Duodenal mucosa (tissue), 2 donors: ENCODE measurements around the gene MTUS2.

Experiments used
- H3K27ac ChIP-seq: one replicate; pipeline ENCODE4 v1.7.0; 2013; ENCODE audit warnings: low read depth, low read length
- H3K27me3 ChIP-seq, 2 donors: one replicate each; pipeline ENCODE4 v1.7.0; 2013; ENCODE audit warnings: low read length in 2 of 2, control low read depth in 1 of 2; ENCODE audit not compliant: insufficient read depth in 2 of 2, control insufficient read depth in 1 of 2
- H3K36me3 ChIP-seq, 2 donors: one replicate each; pipeline ENCODE4 v1.7.0; 2013; ENCODE audit warnings: low read length in 2 of 2, control low read depth in 1 of 2; ENCODE audit not compliant: insufficient read depth in 2 of 2, control insufficient read depth in 1 of 2
- H3K4me1 ChIP-seq, 2 donors: one replicate each; pipeline ENCODE4 v1.7.0; 2013; ENCODE audit warnings: low read length in 2 of 2, control low read depth in 1 of 2; ENCODE audit not compliant: insufficient read depth in 2 of 2, control insufficient read depth in 1 of 2
- H3K4me3 ChIP-seq, 2 donors: one replicate each; pipeline ENCODE4 v1.7.0; 2013; ENCODE audit warnings: low read length in 2 of 2, low read depth in 1 of 2
- H3K9ac ChIP-seq, 2 donors: one replicate each; pipeline ENCODE4 v1.7.0; 2013; ENCODE audit warnings: low read length in 2 of 2, low read depth in 1 of 2
- H3K9me3 ChIP-seq, 2 donors: one replicate each; pipeline ENCODE4 v1.7.0; 2013; ENCODE audit warnings: low read length in 2 of 2, control low read depth in 1 of 2; ENCODE audit not compliant: control insufficient read depth in 1 of 2

Gene MTUS2

GRCh38 chr13:28875846-28876615, 55.9 kb downstream of the MTUS2 start:
- Histone ChIP-seq H3K9me3 (peaks cover 5 to 16% of the 10 kb centered on the region in 2 donors), H3K36me3 (no peaks in the 10 kb centered on the region), H3K27me3 (no peaks in the 10 kb centered on the region), H3K27ac (no peak overlapping the region), H3K4me3 (no peak overlapping the region), H3K9ac (no peak overlapping the region), H3K4me1 (no peaks in the 10 kb centered on the region)

- no peaks in the 10 kb centered on the region for H3K27me3 ChIP-seq
- peaks cover 5 to 10% of the 10 kb centered on the region in 2 donors for H3K9me3 ChIP-seq
- H3K36me3 ChIP-seq = no peaks in the 10 kb centered on the region
- no peaks in the 10 kb centered on the region for H3K4me1 ChIP-seq
- no peak overlapping the region for H3K4me3 ChIP-seq
- H3K9ac ChIP-seq = no peak overlapping the region
- H3K27ac ChIP-seq = no peak overlapping the region
These were observed 57.3 kb downstream of the MTUS2 start for GRCh38 chr13:28877408-28877807.

GRCh38 chr13:28885181-28885580, 65.0 kb downstream of the MTUS2 start:
- Histone ChIP-seq H3K36me3 (no peaks in the 10 kb centered on the region), H3K27me3 (no peaks in the 10 kb centered on the region), H3K9me3 (peaks cover 0 to 1% of the 10 kb centered on the region in 2 donors), H3K27ac (no peak overlapping the region), H3K4me3 (no peak overlapping the region), H3K4me1 (no peaks in the 10 kb centered on the region), H3K9ac (no peak overlapping the region)

GRCh38 chr13:28889086-28889732, 69.1 kb downstream of the MTUS2 start:
- Histone ChIP-seq H3K9me3 (no peaks in the 10 kb centered on the region), H3K4me1 (no peaks in the 10 kb centered on the region), H3K9ac (no peak overlapping the region), H3K27ac (no peak overlapping the region), H3K36me3 (no peaks in the 10 kb centered on the region), H3K4me3 (no peak overlapping the region), H3K27me3 (no peaks in the 10 kb centered on the region)

GRCh38 chr13:28890712-28891111, 70.6 kb downstream of the MTUS2 start:
- Histone ChIP-seq H3K9ac (no peak overlapping the region), H3K4me3 (no peak overlapping the region), H3K36me3 (no peaks in the 10 kb centered on the region)

GRCh38 chr13:28918030-28918429, 97.9 kb downstream of the MTUS2 start:
- H3K36me3 ChIP-seq = no peaks in the 10 kb centered on the region
- no peak overlapping the region for H3K27ac ChIP-seq
- H3K9ac ChIP-seq = no peak overlapping the region
- H3K4me1 ChIP-seq = no peaks in the 10 kb centered on the region
- H3K4me3 ChIP-seq = no peak overlapping the region
- H3K9me3 ChIP-seq = peaks cover 4 to 7% of the 10 kb centered on the region in 2 donors
- no peaks in the 10 kb centered on the region for H3K27me3 ChIP-seq

More at GRCh38 chr13:28890712-28891111, 70.6 kb downstream of the MTUS2 start:
- H3K4me1 ChIP-seq = no peaks in the 10 kb centered on the region
- H3K27me3 ChIP-seq = no peaks in the 10 kb centered on the region
- no peak overlapping the region for H3K27ac ChIP-seq
- no peaks in the 10 kb centered on the region for H3K9me3 ChIP-seq

- Histone ChIP-seq H3K4me3 (no peak overlapping the region), H3K27me3 (no peaks in the 10 kb centered on the region), H3K9ac (no peak overlapping the region), H3K27ac (no peak overlapping the region), H3K9me3 (peaks cover 4 to 7% of the 10 kb centered on the region in 2 donors), H3K36me3 (no peaks in the 10 kb centered on the region), H3K4me1 (no peaks in the 10 kb centered on the region)
These were observed 102.2 kb downstream of the MTUS2 start for GRCh38 chr13:28922341-28922740.

- Histone ChIP-seq H3K9me3 (no peaks in the 10 kb centered on the region), H3K9ac (no peak overlapping the region)
These were observed 115.0 kb downstream of the MTUS2 start for GRCh38 chr13:28935104-28935503.

GRCh38 chr13:28942906-28943305, 122.8 kb downstream of the MTUS2 start:
- no peak overlapping the region for H3K9ac ChIP-seq
- no peaks in the 10 kb centered on the region for H3K27me3 ChIP-seq
- no peak overlapping the region for H3K4me3 ChIP-seq
- H3K27ac ChIP-seq = no peak overlapping the region
- H3K4me1 ChIP-seq = no peaks in the 10 kb centered on the region
- H3K36me3 ChIP-seq = no peaks in the 10 kb centered on the region
- no peaks in the 10 kb centered on the region for H3K9me3 ChIP-seq

More at GRCh38 chr13:28935104-28935503, 115.0 kb downstream of the MTUS2 start:
- Histone ChIP-seq H3K27ac (no peak overlapping the region), H3K4me3 (no peak overlapping the region), H3K36me3 (no peaks in the 10 kb centered on the region), H3K4me1 (no peaks in the 10 kb centered on the region), H3K27me3 (no peaks in the 10 kb centered on the region)

GRCh38 chr13:28953714-28954418, 133.7 kb downstream of the MTUS2 start:
- Histone ChIP-seq H3K4me1 (no peaks in the 10 kb centered on the region), H3K9me3 (no peaks in the 10 kb centered on the region), H3K27ac (no peak overlapping the region)

More at GRCh38 chr13:28953714-28954418, 133.7 kb downstream of the MTUS2 start:
- no peaks in the 10 kb centered on the region for H3K27me3 ChIP-seq
- no peak overlapping the region for H3K9ac ChIP-seq
- H3K36me3 ChIP-seq = no peaks in the 10 kb centered on the region
- H3K4me3 ChIP-seq = no peak overlapping the region
